ENCODE results near the gene INTS11. TPM values are rescaled to one million over a fixed set of nuclear protein-coding genes. Genes with fewer than 3 reads are reported as not detected.

Gene INTS11
- total RNA-seq, 1 donor from 2014 or later = 27.1 TPM

DNA sequence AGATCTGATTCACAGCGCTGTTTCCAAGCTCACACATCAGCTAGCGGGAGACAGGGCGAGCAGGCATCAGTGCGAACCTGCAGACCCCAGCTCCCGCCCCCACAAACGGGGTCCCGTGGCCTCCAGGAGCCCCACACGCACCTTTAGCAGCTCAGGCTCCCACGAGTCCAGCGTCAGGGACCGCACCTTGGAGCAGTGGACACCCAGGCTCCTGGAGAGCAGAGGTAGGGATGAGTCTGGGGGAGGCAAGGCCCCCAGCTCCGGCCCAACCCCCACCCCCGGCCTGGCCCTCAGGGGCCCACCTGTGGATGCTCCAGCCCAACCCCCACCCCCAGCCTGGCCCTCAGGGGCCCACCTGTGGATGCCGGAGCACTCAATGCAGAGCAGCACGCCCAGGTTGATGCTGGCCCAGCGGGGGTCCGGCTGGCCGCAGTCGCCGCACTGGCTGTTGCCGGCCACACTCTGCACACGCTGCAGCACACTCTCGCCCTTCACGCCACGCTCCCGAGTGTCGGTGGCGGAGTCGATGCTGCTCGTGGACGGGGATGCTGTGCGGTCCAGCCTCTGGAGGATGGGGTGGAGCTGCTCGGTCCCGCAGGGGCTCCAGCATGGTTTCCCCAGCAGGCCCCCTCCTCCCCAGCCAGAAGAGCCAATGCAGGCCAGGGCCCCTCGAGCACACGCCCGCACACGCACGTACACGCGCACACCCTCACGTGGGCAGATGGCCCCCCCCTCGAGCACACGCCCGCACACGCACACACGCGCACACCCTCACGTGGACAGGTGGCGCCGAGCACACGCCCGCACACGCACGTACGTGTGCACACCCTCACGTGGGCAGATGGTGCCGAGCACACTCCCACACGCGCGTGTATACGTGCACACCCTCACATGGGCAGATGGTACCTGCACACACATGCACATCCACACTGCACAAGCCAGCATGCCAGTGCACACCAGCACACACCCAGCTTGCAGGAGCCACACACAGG is 28.1 kb downstream of the INTS11 start:
- Histone ChIP-seq H3K4me3 (ENCODE audit: low read length in 3 of 3) (no peak overlapping the region), H3K9ac (ENCODE audit: low read depth in 1 of 3, low read length in 3 of 3) (no peak overlapping the region), H3K27ac (ENCODE audit: low read depth, low read length) (no peak overlapping the region), H3K9me3 (ENCODE audit: control insufficient read depth in 3 of 3, low read length in 3 of 3) (no peaks in the 10 kb centered on the region), H3K27me3 (ENCODE audit: control insufficient read depth in 3 of 3, insufficient read depth in 3 of 3, low read length in 3 of 3) (no peaks in the 10 kb centered on the region), H3K4me1 (ENCODE audit: control insufficient read depth in 3 of 3, insufficient read depth in 3 of 3, low read length in 3 of 3) (peaks cover under 1 to 7% (median 4%) of the 10 kb centered on the region in 3 donors), H3K36me3 (ENCODE audit: control insufficient read depth in 3 of 3, insufficient read depth in 3 of 3, low read length in 3 of 3) (peaks cover 8 to 18% (median 8%) of the 10 kb centered on the region in 3 donors)

DNA sequence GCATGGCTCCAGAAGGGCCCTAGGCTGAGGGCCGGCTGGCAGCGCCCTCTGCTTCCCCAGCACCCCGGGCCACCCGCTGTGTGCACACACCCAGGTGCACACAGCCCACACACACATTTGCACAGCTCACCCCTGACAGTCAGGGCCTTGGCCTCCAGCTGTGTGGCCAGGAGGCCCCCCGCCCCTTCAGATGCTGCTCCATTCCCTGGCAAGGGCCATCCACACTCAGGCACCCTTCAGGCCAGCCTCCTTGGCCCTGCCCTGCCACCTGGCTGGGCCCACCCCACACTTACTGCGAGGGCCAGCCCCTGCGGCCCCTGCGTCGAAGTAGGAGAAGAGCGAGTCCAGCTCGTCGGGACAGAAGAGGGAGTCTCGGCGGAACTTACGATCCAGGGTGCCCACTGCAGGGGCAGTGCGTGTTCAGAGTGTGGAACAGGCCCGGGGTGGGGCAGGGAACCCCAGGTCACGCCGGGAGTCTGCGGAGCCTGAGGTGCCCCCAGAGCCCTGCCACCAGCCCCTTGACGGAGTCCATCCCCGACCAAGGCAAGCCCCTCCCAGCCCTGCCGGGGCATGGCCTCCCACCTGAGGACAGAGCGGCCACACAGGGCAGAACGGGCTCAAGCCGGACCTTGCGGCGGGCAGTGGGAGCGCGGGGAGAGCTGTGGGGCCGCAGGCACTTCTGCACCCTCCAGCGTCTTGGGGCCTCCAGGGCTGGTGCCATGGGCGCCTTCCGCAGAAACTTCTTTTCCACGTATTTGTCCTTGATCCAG is 29.1 kb downstream of the INTS11 start:
- Histone ChIP-seq H3K9ac (ENCODE audit: low read depth in 1 of 3, low read length in 3 of 3) (no peak overlapping the region), H3K4me1 (ENCODE audit: control insufficient read depth in 3 of 3, insufficient read depth in 3 of 3, low read length in 3 of 3) (peaks cover 4 to 11% (median 6%) of the 10 kb centered on the region in 3 donors), H3K9me3 (ENCODE audit: control insufficient read depth in 3 of 3, low read length in 3 of 3) (no peaks in the 10 kb centered on the region), H3K27me3 (ENCODE audit: control insufficient read depth in 3 of 3, insufficient read depth in 3 of 3, low read length in 3 of 3) (peaks cover 0 to 3% (median 0%) of the 10 kb centered on the region in 3 donors), H3K27ac (ENCODE audit: low read depth, low read length) (no peak overlapping the region), H3K4me3 (ENCODE audit: low read length in 3 of 3) (no peak overlapping the region), H3K36me3 (ENCODE audit: control insufficient read depth in 3 of 3, insufficient read depth in 3 of 3, low read length in 3 of 3) (peaks cover 8 to 18% (median 8%) of the 10 kb centered on the region in 3 donors)

DNA sequence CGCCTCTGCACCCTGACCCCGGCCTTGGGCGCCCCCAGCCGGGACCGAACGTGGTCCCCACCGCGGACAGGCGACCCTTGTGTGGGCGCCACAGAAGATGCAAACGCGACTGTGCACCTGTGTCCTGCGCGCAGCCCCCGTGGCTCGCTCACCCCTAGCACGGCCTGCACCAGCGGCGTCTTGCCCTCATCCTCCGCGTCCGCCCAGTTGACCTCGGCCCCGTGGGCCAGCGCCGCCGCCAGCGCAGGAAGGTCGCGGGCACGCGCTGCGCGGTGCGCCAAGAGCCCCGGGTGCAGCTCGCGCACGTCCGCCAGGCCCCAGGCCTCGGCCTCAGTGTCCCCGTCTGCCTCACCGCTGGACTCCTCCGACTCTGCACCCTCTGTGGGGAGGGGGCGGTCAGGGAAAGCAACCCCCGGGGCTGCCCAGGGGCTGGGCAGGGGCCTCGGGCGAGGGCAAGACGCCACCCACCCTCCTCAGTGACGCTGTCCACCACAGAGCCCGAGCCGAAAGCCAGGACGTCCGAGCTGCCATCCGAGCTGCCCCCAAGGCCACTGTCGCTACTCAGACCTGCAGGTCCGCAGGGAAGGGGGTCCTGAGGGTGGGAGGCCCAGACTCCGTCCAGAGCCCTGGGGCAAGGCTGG is 30.1 kb downstream of the INTS11 start:
- no peak overlapping the region for H3K27ac ChIP-seq (ENCODE audit: low read depth, low read length)
- peaks cover 8 to 18% (median 8%) of the 10 kb centered on the region in 3 donors for H3K36me3 ChIP-seq (ENCODE audit: control insufficient read depth in 3 of 3, insufficient read depth in 3 of 3, low read length in 3 of 3)
- H3K27me3 ChIP-seq (ENCODE audit: control insufficient read depth in 3 of 3, insufficient read depth in 3 of 3, low read length in 3 of 3) = peaks cover 0 to 4% (median 0%) of the 10 kb centered on the region in 3 donors
- peaks cover 4 to 11% (median 6%) of the 10 kb centered on the region in 3 donors for H3K4me1 ChIP-seq (ENCODE audit: control insufficient read depth in 3 of 3, insufficient read depth in 3 of 3, low read length in 3 of 3)
- no peak overlapping the region for H3K4me3 ChIP-seq (ENCODE audit: low read length in 3 of 3)
- no peaks in the 10 kb centered on the region for H3K9me3 ChIP-seq (ENCODE audit: control insufficient read depth in 3 of 3, low read length in 3 of 3)
- no peak overlapping the region for H3K9ac ChIP-seq (ENCODE audit: low read depth in 1 of 3, low read length in 3 of 3)

DNA sequence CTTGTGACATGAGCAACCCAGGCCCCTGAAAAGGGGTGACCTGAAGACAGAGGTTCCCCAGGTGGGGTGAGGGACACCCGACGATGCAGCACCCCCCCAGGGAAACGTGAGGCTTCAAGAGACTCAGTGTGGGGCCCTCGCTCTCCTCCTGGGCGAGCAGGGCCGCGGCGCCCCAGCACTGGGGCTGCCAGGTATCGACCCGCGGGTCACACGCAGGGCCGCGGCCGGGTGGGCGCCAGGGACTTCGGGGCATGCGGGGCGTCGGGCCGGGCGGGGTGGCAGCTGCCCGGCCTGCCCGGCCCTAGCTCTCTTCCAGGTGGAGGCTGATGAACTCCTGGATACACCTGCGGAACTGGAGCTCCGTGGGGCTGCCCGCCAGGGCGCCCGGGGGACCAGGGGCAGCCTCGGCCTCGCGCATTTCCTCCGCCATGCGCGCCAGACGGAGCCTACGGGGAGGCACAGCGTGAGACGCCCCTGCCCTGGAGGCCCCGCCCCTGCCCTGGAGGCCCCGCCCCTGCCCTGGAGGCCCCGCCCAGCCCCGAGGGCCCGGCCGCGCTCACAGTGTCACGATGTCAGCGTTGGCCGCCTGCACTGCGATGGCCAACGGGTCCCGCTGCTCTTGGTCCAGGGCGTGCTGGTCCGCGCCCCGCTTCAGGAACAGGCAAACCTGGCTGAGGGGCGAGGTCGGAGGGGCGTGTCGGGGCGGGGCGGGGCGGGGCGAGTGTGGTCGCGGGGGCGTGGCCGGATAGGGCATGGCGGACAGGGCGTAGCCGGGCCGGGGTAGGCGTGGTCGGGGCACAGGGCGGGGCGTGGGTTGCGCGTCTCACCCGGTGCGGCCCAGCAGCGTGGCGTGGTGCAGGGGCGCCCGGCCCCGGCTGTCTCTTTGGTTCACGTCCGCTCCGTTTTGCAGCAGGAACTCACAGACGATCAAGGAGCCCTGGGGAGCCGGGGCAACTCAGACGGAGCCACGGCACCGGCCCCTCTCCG is 30.9 kb downstream of the INTS11 start:
- peaks cover 4 to 11% (median 6%) of the 10 kb centered on the region in 3 donors for H3K4me1 ChIP-seq (ENCODE audit: control insufficient read depth in 3 of 3, insufficient read depth in 3 of 3, low read length in 3 of 3)
- H3K36me3 ChIP-seq (ENCODE audit: control insufficient read depth in 3 of 3, insufficient read depth in 3 of 3, low read length in 3 of 3) = peaks cover 8 to 18% (median 8%) of the 10 kb centered on the region in 3 donors
- H3K27ac ChIP-seq (ENCODE audit: low read depth, low read length) = no peak overlapping the region
- H3K9me3 ChIP-seq (ENCODE audit: control insufficient read depth in 3 of 3, low read length in 3 of 3) = no peaks in the 10 kb centered on the region
- peaks cover 0 to 4% (median 0%) of the 10 kb centered on the region in 3 donors for H3K27me3 ChIP-seq (ENCODE audit: control insufficient read depth in 3 of 3, insufficient read depth in 3 of 3, low read length in 3 of 3)
- no peak overlapping the region for H3K9ac ChIP-seq (ENCODE audit: low read depth in 1 of 3, low read length in 3 of 3)
- H3K4me3 ChIP-seq (ENCODE audit: low read length in 3 of 3) = no peak overlapping the region

DNA sequence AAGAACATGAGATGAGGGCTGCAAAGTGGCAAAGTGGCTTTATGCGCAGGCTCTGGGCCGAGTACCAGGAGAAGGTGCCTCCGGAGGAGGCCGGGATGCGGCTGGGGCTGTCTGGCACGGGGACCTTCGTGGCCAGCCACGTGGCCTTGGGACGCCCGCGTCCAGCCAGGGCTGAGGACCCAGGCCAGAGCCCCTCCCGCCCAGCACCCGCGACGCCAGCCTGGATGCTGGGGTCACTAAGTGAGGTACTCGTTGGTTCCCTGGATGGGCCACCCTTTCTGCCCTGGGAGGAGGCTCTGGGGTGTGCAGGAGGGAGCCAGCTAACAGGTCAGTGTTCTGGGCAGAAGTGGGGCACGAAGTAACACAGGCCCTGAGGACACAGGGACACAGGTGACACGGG is 31.6 kb downstream of the INTS11 start:
- peaks cover 4 to 11% (median 6%) of the 10 kb centered on the region in 3 donors for H3K4me1 ChIP-seq (ENCODE audit: control insufficient read depth in 3 of 3, insufficient read depth in 3 of 3, low read length in 3 of 3)
- H3K9me3 ChIP-seq (ENCODE audit: control insufficient read depth in 3 of 3, low read length in 3 of 3) = no peaks in the 10 kb centered on the region
- H3K36me3 ChIP-seq (ENCODE audit: control insufficient read depth in 3 of 3, insufficient read depth in 3 of 3, low read length in 3 of 3) = peaks cover 8 to 17% (median 8%) of the 10 kb centered on the region in 3 donors
- peaks cover 0 to 4% (median 0%) of the 10 kb centered on the region in 3 donors for H3K27me3 ChIP-seq (ENCODE audit: control insufficient read depth in 3 of 3, insufficient read depth in 3 of 3, low read length in 3 of 3)
- no peak overlapping the region for H3K9ac ChIP-seq (ENCODE audit: low read depth in 1 of 3, low read length in 3 of 3)
- H3K27ac ChIP-seq (ENCODE audit: low read depth, low read length) = no peak overlapping the region
- no peak overlapping the region for H3K4me3 ChIP-seq (ENCODE audit: low read length in 3 of 3)

DNA sequence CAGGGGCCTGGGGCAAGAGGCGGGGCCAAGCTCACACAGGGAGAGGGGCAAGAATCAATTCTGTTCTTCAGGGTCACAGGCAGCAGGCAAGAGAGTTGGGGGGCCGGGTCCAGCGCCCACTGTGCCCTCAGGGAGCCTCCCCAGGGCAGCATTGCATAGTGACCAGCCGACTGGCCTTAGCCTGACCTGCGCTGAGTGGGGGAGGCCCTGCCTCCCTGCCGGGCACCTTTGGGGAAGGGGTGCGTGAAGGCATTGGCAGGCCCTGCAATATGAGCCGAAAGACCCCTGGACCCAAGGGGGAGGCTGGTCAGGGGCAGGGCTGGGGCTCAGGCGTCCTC is 32.0 kb downstream of the INTS11 start:
- no peaks in the 10 kb centered on the region for H3K9me3 ChIP-seq (ENCODE audit: control insufficient read depth in 3 of 3, low read length in 3 of 3)
- no peak overlapping the region for H3K4me3 ChIP-seq (ENCODE audit: low read length in 3 of 3)
- peaks cover 5 to 14% (median 8%) of the 10 kb centered on the region in 3 donors for H3K36me3 ChIP-seq (ENCODE audit: control insufficient read depth in 3 of 3, insufficient read depth in 3 of 3, low read length in 3 of 3)
- no peak overlapping the region for H3K27ac ChIP-seq (ENCODE audit: low read depth, low read length)
- peaks cover 4 to 8% (median 4%) of the 10 kb centered on the region in 3 donors for H3K27me3 ChIP-seq (ENCODE audit: control insufficient read depth in 3 of 3, insufficient read depth in 3 of 3, low read length in 3 of 3)
- peaks cover 4 to 11% (median 6%) of the 10 kb centered on the region in 3 donors for H3K4me1 ChIP-seq (ENCODE audit: control insufficient read depth in 3 of 3, insufficient read depth in 3 of 3, low read length in 3 of 3)
- H3K9ac ChIP-seq (ENCODE audit: low read depth in 1 of 3, low read length in 3 of 3) = no peak overlapping the region

DNA sequence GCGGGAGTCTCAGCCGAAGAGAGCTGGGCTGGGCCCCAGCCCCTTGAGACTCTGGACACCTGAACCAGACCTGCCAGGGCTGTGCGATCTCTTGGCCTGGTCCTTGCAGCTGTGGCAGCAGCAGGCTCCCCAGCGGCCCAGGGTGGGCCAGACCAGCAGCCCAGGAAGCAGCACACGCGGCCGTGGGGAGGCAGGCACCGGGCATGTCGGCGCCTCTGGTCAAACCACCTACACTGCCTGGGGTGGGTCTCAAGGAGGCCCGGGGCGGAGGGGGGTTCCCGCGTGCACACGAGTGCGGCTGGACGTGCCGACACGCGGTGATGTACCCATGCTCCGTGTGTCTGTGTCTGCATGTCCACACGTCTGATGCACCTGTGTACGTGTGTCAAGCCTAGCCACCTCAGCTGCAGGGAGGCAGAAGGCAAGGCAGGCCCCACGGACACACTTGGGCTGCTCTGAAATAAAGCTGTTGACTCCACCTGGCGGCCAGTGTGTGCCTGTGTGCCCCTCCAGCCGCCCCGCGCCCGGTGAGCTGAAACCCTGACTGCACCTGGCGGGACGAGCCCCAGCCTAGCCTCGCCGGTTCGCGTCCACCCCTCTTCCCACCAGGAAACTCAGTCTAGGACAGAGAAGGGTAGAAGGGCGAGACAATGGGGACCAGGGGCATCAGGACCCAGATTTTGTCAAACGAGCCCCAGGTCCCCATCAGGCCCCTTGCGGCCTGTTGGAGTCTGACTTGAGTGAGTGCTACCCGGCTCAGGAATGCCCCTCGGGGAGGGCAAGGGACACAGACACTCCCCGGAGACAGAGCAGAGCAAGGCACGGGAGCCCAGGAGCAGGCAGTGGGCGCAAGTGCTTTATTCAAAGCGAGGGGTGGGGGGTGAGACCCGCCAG is 32.7 kb downstream of the INTS11 start:
- Histone ChIP-seq H3K9ac (ENCODE audit: low read depth in 1 of 3, low read length in 3 of 3) (no peak overlapping the region), H3K36me3 (ENCODE audit: control insufficient read depth in 3 of 3, insufficient read depth in 3 of 3, low read length in 3 of 3) (peaks cover 4 to 12% (median 6%) of the 10 kb centered on the region in 3 donors), H3K27me3 (ENCODE audit: control insufficient read depth in 3 of 3, insufficient read depth in 3 of 3, low read length in 3 of 3) (peaks cover 10 to 14% (median 10%) of the 10 kb centered on the region in 3 donors), H3K9me3 (ENCODE audit: control insufficient read depth in 3 of 3, low read length in 3 of 3) (no peaks in the 10 kb centered on the region), H3K27ac (ENCODE audit: low read depth, low read length) (no peak overlapping the region), H3K4me3 (ENCODE audit: low read length in 3 of 3) (no peak overlapping the region), H3K4me1 (ENCODE audit: control insufficient read depth in 3 of 3, insufficient read depth in 3 of 3, low read length in 3 of 3) (peaks cover 4 to 11% (median 6%) of the 10 kb centered on the region in 3 donors)

DNA sequence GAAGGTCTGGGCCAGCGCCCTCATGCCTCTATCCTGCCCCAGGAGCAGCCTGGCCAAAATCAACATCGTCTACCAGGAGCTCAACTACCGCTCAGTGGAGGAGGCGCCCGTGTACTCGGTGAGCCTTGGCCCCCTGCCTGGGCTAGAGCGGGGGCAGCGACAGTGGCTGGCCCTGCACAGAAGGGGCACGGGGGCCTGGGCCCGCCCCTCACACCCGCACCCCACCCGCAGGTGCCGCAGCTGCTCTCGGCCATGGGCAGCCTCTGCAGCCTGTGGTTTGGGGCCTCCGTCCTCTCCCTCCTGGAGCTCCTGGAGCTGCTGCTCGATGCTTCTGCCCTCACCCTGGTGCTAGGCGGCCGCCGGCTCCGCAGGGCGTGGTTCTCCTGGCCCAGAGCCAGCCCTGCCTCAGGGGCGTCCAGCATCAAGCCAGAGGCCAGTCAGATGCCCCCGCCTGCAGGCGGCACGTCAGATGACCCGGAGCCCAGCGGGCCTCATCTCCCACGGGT is 33.4 kb downstream of the INTS11 start:
- Histone ChIP-seq H3K27me3 (ENCODE audit: control insufficient read depth in 3 of 3, insufficient read depth in 3 of 3, low read length in 3 of 3) (peaks cover 17 to 21% (median 17%) of the 10 kb centered on the region in 3 donors), H3K9ac (ENCODE audit: low read depth in 1 of 3, low read length in 3 of 3) (peak overlapping the region in 1 of 3 donors; percentile 57), H3K27ac (ENCODE audit: low read depth, low read length) (no peak overlapping the region), H3K4me1 (ENCODE audit: control insufficient read depth in 3 of 3, insufficient read depth in 3 of 3, low read length in 3 of 3) (peaks cover 4 to 11% (median 6%) of the 10 kb centered on the region in 3 donors), H3K9me3 (ENCODE audit: control insufficient read depth in 3 of 3, low read length in 3 of 3) (no peaks in the 10 kb centered on the region), H3K4me3 (ENCODE audit: low read length in 3 of 3) (no peak overlapping the region), H3K36me3 (ENCODE audit: control insufficient read depth in 3 of 3, insufficient read depth in 3 of 3, low read length in 3 of 3) (peaks cover 2 to 7% (median 2%) of the 10 kb centered on the region in 3 donors)

All from skeletal muscle tissue (tissue), 4 donors.